GM12891 (cell line): ENCODE measurements around the gene CATSPERD.

ENCODE experiments used
- PAX5 ChIP-seq: IDR thresholded peaks from 2 replicates; pipeline ENCODE4 v1.6.1; 2011; ENCODE audit warnings: low read length, moderate library complexity, mild to moderate bottlenecking; ENCODE audit not compliant: insufficient read depth, severe bottlenecking
- POLR2A ChIP-seq: IDR thresholded peaks from 2 replicates; pipeline ENCODE4 v1.6.1; 2011; ENCODE audit warnings: low read depth, low read length, control low read depth
- POLR2AphosphoS5 ChIP-seq: IDR thresholded peaks from 2 replicates; pipeline ENCODE4 v1.6.1; 2011; ENCODE audit warnings: low read depth, low read length, control low read depth
- POU2F2 ChIP-seq: IDR thresholded peaks from 2 replicates; pipeline ENCODE4 v1.6.1; 2011; ENCODE audit warnings: low read depth, mild to moderate bottlenecking, control low read depth, low read length, moderate library complexity
- SPI1 ChIP-seq: IDR thresholded peaks from 2 replicates; pipeline ENCODE4 v1.6.1; 2011; ENCODE audit warnings: low read depth, low read length, control low read depth
- TAF1 ChIP-seq: IDR thresholded peaks from 2 replicates; pipeline ENCODE4 v1.6.1; 2011; ENCODE audit warnings: low read depth, low read length, control low read depth

DNA sequence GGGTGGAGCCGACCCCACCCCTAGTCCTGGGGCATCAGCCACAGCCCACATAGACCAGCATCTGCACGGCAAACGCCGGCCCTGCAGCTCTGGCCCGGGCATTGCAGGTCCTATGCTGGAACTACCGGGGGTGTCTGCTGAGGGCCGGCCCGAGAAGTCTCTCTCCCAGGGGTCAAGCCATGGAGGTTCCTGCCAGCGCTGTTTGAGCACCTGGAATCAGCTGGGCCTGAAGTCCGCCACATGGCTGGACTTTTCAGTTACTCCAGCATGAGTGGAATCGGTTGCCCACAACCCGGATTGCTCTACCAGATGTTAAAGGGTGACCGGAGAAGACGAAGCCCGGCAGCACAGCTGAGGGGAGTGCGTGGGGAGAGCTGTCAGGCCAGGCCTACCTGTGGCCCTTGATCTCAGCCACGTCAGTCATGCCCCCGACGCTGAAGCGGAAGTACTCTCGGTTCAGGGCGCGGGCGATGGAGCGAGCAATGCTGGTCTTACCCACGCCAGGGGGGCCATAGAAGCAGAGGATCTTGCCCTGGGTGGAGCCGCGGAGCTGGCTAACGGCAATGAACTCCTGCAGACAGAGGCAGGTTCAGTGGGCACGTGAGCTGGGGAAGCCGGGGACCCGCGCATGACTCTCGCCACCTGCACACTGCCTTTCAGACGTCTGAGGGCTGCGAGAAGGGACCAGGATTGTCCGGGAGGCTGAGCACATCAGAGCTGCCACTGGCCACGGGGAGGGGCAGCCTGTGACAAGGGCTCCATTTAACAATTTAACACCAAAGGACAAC, 21.6 kb upstream of the CATSPERD start:
- no peak for TF ChIP-seq PAX5
- no peak; the same call in 1 of the 2 replicates for TF ChIP-seq POLR2AphosphoS5
- no peak for TF ChIP-seq POU2F2
- TF ChIP-seq TAF1, result no peak
- no peak for TF ChIP-seq POLR2A
- no peak for TF ChIP-seq SPI1
